ENCODE measurements around the gene GLO1. TPM values are rescaled to one million over a fixed set of nuclear protein-coding genes. Genes with fewer than 3 reads are reported as not detected.
A peak's percentile ranks its signal among the peaks of the same experiment; 100 is the strongest.
"Not testable (repeated sequence)": the region's sequence is repeated elsewhere in the genome, so short reads cannot be mapped to it uniquely, and the experiment has no call there.

GLO1 gene
- total and polyA plus RNA-seq, 2 donors (not counting 1 experiment from before 2014, with no cell fraction given): 18.5 to 31.6 TPM

DNA sequence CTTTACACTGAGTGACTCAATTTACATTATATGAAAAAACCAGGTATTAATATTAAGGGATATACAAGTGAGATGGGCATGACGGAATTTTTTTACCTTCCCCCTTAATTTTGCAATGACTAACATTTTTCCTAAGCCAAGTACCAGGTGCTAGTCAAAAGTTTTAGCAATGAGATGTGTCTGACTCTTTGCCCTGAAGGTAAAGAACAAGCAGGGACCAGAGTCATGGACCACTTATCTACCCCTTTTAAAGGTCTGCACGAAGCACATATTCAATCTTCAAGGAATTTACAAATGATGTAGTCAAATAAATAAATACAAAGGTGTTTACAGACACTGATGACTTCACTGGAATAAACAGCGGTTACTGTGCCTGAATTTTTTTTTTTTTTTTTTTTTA lies 1.4 kb downstream of the GLO1 start:
- Histone ChIP-seq H3K36me3 (replicated peaks in 1 of 2; ENCODE audit: control extremely low read depth in 1 of 2, control insufficient read depth in 1 of 2, extremely low read depth in 1 of 2, insufficient read depth in 2 of 2, low read length in 1 of 2) (peaks cover 0 to 1% of the 10 kb centered on the region in 2 experiments), H4K20me1 (ENCODE audit: control insufficient read depth, insufficient read depth, low read length, poor library complexity, severe bottlenecking) (no peaks in the 10 kb centered on the region), H3K4me2 (replicated peaks; ENCODE audit: low read depth, low read length, poor library complexity, severe bottlenecking) (no peak overlapping the region), H3K4me1 (ENCODE audit: control insufficient read depth in 2 of 2, insufficient read depth in 2 of 2, low read length in 2 of 2) (peaks cover 3 to 5% of the 10 kb centered on the region in 2 donors), H3K4me3 (ENCODE audit: control extremely low read depth in 1 of 5, extremely low read depth in 1 of 5, insufficient read depth in 1 of 5, low read depth in 2 of 5, low read length in 4 of 5) (no peak overlapping the region), H3K9me3 (ENCODE audit: control extremely low read depth in 1 of 3, control insufficient read depth in 2 of 3, insufficient read depth in 1 of 3, low read length in 2 of 3) (peaks cover 1 to 12% (median 8%) of the 10 kb centered on the region in 3 donors), H2AFZ (ENCODE audit: insufficient read depth, low read depth, low read length, poor library complexity, severe bottlenecking) (no peak overlapping the region), H3K27me3 (replicated peaks in 1 of 4; ENCODE audit: control extremely low read depth in 1 of 4, control insufficient read depth in 3 of 4, insufficient read depth in 4 of 4, low read length in 3 of 4) (peaks cover 0 to 5% (median 2%) of the 10 kb centered on the region in 4 experiments), H3K79me2 (ENCODE audit: control insufficient read depth, insufficient read depth, low read length) (no peaks in the 10 kb centered on the region), H3K9ac (ENCODE audit: low read length) (no peak overlapping the region), H3K27ac (ENCODE audit: low read length in 2 of 2) (no peak overlapping the region)
- Mint-ChIP-seq H3K4me3 (peak overlapping the region; percentile 62), H3K4me1 (peaks cover 27% of the 10 kb centered on the region), H3K27me3 (peaks cover 5% of the 10 kb centered on the region), H3K9me3 (ENCODE audit: insufficient read depth) (peaks cover 13% of the 10 kb centered on the region), H3K27ac (no peak overlapping the region)
- ATAC-seq (ENCODE audit: low read depth) (no peak), DNase-seq (no peak)
- TF ChIP-seq, protein P1, sequence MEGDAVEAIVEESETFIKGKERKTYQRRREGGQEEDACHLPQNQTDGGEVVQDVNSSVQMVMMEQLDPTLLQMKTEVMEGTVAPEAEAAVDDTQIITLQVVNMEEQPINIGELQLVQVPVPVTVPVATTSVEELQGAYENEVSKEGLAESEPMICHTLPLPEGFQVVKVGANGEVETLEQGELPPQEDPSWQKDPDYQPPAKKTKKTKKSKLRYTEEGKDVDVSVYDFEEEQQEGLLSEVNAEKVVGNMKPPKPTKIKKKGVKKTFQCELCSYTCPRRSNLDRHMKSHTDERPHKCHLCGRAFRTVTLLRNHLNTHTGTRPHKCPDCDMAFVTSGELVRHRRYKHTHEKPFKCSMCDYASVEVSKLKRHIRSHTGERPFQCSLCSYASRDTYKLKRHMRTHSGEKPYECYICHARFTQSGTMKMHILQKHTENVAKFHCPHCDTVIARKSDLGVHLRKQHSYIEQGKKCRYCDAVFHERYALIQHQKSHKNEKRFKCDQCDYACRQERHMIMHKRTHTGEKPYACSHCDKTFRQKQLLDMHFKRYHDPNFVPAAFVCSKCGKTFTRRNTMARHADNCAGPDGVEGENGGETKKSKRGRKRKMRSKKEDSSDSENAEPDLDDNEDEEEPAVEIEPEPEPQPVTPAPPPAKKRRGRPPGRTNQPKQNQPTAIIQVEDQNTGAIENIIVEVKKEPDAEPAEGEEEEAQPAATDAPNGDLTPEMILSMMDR (IDR thresholded peaks at IDR 0.05): no peak
- no peak for TF ChIP-seq EZH2 (IDR thresholded peaks at IDR 0.05; ENCODE audit: borderline replicate concordance, insufficient read depth, low read depth, low read length, poor library complexity, severe bottlenecking)
- ChIA-PET CTCF (no interaction called here), POLR2A (interaction anchor here (0.6 kb wide), 1 partner anchor 1600 kb away, joined by 3 read pairs; no protein-coding TSS in a partner anchor)
- no CpG with 5 or more reads among the region's 3 CpGs for WGBS (ENCODE audit: insufficient coverage)
- intact Hi-C loops (cut with micrococcal nuclease): loop anchor here (5.0 kb wide), 2 partner anchors 411 to 1269 kb away; partner anchors contain the start of gene CMTR1

- ATAC-seq (ENCODE audit: low read depth); H3K4me2 ChIP-seq (replicated peaks; ENCODE audit: low read depth, low read length, poor library complexity, severe bottlenecking); H3K4me1 ChIP-seq (ENCODE audit: control insufficient read depth in 2 of 2, insufficient read depth in 2 of 2, low read length in 2 of 2); H2AFZ ChIP-seq (ENCODE audit: insufficient read depth, low read depth, low read length, poor library complexity, severe bottlenecking); H4K20me1 ChIP-seq (ENCODE audit: control insufficient read depth, insufficient read depth, low read length, poor library complexity, severe bottlenecking); H3K36me3 ChIP-seq (replicated peaks in 1 of 2; ENCODE audit: control extremely low read depth in 1 of 2, control insufficient read depth in 1 of 2, extremely low read depth in 1 of 2, insufficient read depth in 2 of 2, low read length in 1 of 2); H3K4me3 Mint-ChIP-seq; H3K27ac ChIP-seq (ENCODE audit: low read length in 2 of 2); CTCF ChIA-PET; H3K79me2 ChIP-seq (ENCODE audit: control insufficient read depth, insufficient read depth, low read length); H3K27me3 Mint-ChIP-seq; H3K27me3 ChIP-seq (replicated peaks in 1 of 4; ENCODE audit: control extremely low read depth in 1 of 4, control insufficient read depth in 3 of 4, insufficient read depth in 4 of 4, low read length in 3 of 4); H3K4me3 ChIP-seq (ENCODE audit: control extremely low read depth in 1 of 5, extremely low read depth in 1 of 5, insufficient read depth in 1 of 5, low read depth in 2 of 5, low read length in 4 of 5); POLR2A ChIA-PET; DNase-seq; H3K27ac Mint-ChIP-seq; H3K9ac ChIP-seq (ENCODE audit: low read length): not testable (repeated sequence)
- H3K4me1 Mint-ChIP-seq: peaks cover 35% of the 10 kb centered on the region
- H3K9me3 Mint-ChIP-seq (ENCODE audit: insufficient read depth): peaks cover 13% of the 10 kb centered on the region
- intact Hi-C loops (cut with micrococcal nuclease): loop anchor here (5.0 kb wide), 2 partner anchors 413 to 1267 kb away; partner anchors contain the start of gene CMTR1
- WGBS (ENCODE audit: insufficient coverage): no CpG with 5 or more reads among the region's 3 CpGs
- peaks cover 1 to 12% (median 8%) of the 10 kb centered on the region in 3 donors for H3K9me3 ChIP-seq (ENCODE audit: control extremely low read depth in 1 of 3, control insufficient read depth in 2 of 3, insufficient read depth in 1 of 3, low read length in 2 of 3)
These were observed 3.2 kb downstream of the GLO1 start for GRCh38 chr6:38699702-38700101.

Data from B cell (primary cell).